Activated CD4-positive, alpha-beta T cell treated with anti-CD3 and anti-CD28 coated beads, Interleukin-2, Interleukin-4, amounts not matched to agents 100 ng/mL and 50 ng/mL, durations not matched to agents 16 hours and 8 hours (primary cell): Measurements from ENCODE around the gene PEPD.

Experiments used
- DNase-seq: peaks from one replicate; pipeline ENCODE4 v3.0.0-alpha.2; 2020; ENCODE audit warnings: low spot score

The PEPD gene

GRCh38 chr19:33472691-33473652 is 48.6 kb downstream of the PEPD start:
- no peak for DNase-seq

- no peak for DNase-seq
These were observed 49.4 kb downstream of the PEPD start for GRCh38 chr19:33472226-33472625.

GRCh38 chr19:33471111-33471996 is 50.2 kb downstream of the PEPD start:
- DNase-seq, result no peak

- no peak for DNase-seq
These were observed 50.9 kb downstream of the PEPD start for GRCh38 chr19:33470686-33471085.

GRCh38 chr19:33470040-33470330 is 51.6 kb downstream of the PEPD start:
- DNase-seq, result no peak

- DNase-seq, result no peak
These were observed 52.2 kb downstream of the PEPD start for GRCh38 chr19:33469171-33470039.

- DNase-seq, result no peak
These were observed 53.0 kb downstream of the PEPD start for GRCh38 chr19:33468361-33469170.

GRCh38 chr19:33467851-33468250 is 53.7 kb downstream of the PEPD start:
- no peak for DNase-seq

GRCh38 chr19:33465834-33466233 is 55.8 kb downstream of the PEPD start:
- DNase-seq, result no peak

GRCh38 chr19:33465371-33465770 is 56.2 kb downstream of the PEPD start:
- DNase-seq, result no peak

GRCh38 chr19:33464733-33465115 is 56.9 kb downstream of the PEPD start:
- DNase-seq, result no peak

GRCh38 chr19:33464010-33464732 is 57.4 kb downstream of the PEPD start:
- DNase-seq, result no peak

GRCh38 chr19:33463199-33463598 is 58.4 kb downstream of the PEPD start:
- no peak for DNase-seq

- no peak for DNase-seq
These were observed 59.3 kb downstream of the PEPD start for GRCh38 chr19:33462112-33462791.

- DNase-seq, result no peak
These were observed 60.1 kb downstream of the PEPD start for GRCh38 chr19:33461256-33462111.

- DNase-seq, result no peak
These were observed 61.2 kb downstream of the PEPD start for GRCh38 chr19:33460221-33460908.

GRCh38 chr19:33459222-33460090 is 62.1 kb downstream of the PEPD start:
- DNase-seq, result no peak
